Gastroesophageal sphincter (tissue), 3 donors: Measurements from ENCODE around the gene MAST3.

ENCODE experiments used
- CTCF ChIP-seq, 4 experiments: fragments of 200-600 bp in 2 of 4; fragments of 450-650 bp in 2 of 4; sonication (generic) in 1 of 4; IDR thresholded peaks; one replicate each; pipeline ENCODE4 v1.5.1; 2017 to 2019; ENCODE audit warnings: antibody characterized with exemption in 4 of 4, mild to moderate bottlenecking in 2 of 4, moderate library complexity in 2 of 4
- POLR2A ChIP-seq, 2 donors: fragments of 450-650 bp; IDR thresholded peaks; one replicate each; pipeline ENCODE4 v1.6.1; 2017; ENCODE audit warnings: antibody characterized with exemption in 2 of 2, mild to moderate bottlenecking in 2 of 2, moderate library complexity in 1 of 2

- TF ChIP-seq CTCF (IDR thresholded peaks at IDR 0.05) (no peak), POLR2A (IDR thresholded peaks at IDR 0.05) (no peak)
These were observed 40.0 kb upstream of the MAST3 start for GRCh38 chr19:18057557-18057956.
